RKO (cell line): ENCODE results near the gene FSD1L.

ENCODE experiments used
- DNase-seq: peaks from one replicate; pipeline ENCODE4 v3.0.0-alpha.2; 2016; ENCODE audit warnings: low spot score

The FSD1L gene

DNA sequence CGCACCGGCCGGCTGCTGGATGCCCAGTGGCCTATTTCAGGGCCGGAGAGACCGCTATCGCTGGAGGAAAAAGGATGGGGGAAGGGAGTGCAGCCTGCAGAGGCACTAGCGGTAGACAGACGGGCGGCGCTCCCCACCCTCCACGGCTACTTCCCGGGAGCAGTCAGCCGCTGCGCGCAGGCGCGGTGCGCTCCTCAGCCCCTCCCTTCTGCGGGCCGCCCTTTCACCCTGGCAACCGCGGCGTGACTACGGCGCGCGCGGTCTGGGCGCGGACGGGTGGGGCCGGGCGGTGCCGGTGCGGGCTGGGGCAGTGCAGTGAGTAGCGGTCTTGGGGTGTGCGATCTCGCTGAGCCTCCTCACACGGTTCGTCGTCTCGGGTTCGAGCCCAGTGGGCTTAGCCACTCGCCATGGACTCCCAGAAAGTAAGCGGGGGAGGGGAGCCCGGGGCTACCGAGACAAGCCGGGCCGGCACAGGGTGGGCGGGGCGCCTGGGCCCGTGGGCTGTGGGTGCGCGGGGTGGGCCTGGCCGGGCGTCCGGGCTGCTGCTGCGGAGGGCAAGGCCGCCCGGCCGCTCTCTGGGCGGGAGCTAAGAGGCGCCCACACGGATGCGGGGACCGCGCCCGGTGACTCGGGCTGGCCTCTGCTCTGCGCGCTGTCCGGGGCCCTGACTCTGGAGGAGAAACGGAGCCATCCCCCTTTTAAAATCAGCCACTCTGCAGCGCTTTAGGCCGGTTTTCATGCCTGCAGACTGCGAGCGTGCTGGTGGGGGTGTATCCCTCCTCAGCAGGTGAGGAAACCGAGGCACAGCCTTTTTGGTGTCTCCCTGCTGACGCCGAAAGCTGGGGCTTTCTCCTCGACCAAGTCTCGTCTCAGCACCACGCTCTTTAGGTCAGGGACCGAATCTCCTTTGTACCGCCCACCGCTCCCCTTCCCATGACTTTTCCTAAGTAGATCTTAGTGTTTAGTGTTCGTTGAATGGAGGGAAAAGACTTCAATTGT lies at the start of gene FSD1L:
TSS of gene FSD1L (plus strand) at position 221 of the 999 bp plus-strand sequence. CDS start at position 408, 187 bp downstream.
- DNase-seq, result peak; percentile 97

GRCh38 chr9:105399117-105399516 lies 48.7 kb upstream of the FSD1L start:
- no peak for DNase-seq

GRCh38 chr9:105401651-105402050 lies 46.2 kb upstream of the FSD1L start:
- DNase-seq, result peak; percentile 43

DNA sequence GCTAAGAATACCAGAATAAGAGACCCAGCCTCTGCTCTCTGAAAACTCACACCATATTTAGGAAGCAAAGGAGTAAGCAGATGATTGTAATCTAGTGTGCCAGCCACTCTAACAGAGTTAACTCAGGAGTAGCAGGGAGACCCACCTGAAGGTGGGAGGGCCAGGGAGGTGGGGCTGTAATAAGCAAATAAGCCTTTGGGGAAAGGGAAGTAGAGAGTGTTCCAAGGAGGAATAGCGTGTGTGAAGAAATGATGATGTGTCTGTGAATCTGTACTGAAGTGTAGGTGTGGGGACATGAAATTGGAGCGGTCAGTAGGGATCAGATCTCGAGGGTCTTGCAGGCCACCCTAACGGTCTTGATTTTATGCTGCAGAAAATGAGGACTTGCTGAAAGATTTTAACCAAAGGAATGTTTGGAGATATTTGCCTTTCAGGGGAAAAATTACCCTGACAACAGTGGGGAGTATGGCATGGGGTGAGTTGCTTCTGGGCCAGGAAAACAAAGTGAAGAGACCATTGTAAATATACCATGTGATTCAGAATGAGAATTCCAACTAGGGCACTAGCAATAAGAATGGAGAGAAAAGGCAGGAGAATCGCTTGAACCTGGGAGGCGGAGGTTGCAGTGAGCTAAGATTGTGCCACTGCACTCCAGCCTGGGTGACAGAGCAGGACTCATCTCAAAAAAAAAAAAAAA lies 44.1 kb upstream of the FSD1L start:
- DNase-seq, result no peak

GRCh38 chr9:105405514-105406131 lies 42.2 kb upstream of the FSD1L start:
- no peak for DNase-seq

GRCh38 chr9:105406369-105406768 lies 41.5 kb upstream of the FSD1L start:
- DNase-seq, result no peak

GRCh38 chr9:105413525-105413924 lies 34.3 kb upstream of the FSD1L start:
- peak; percentile 57 for DNase-seq

- DNase-seq, result peak; percentile 55
Observed at GRCh38 chr9:105414947-105415661, 32.7 kb upstream of the FSD1L start.

GRCh38 chr9:105415662-105415980 lies 32.2 kb upstream of the FSD1L start:
- no peak for DNase-seq

DNA sequence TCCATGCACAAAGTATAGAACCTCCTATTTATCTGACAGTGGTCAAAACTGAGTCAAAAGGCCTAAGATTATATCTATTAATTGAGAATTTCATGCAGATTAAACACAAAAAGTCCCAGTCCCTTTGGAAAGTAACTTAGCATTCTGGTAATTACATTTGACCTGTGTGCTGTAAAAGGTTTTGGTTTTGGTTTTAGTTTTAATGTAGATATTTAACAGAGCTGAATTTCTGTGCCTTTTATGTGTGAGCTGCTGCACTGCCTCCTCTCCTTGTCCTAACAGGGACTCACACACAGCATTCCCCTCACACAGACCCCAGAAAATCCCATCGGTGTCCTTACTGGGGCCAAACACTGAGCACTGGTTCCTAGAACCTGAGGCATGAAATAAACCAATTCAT lies 31.0 kb upstream of the FSD1L start:
- DNase-seq, result no peak

- no peak for DNase-seq
Observed at GRCh38 chr9:105418588-105419500, 29.0 kb upstream of the FSD1L start.

- no peak for DNase-seq
Observed at GRCh38 chr9:105419816-105420597, 27.8 kb upstream of the FSD1L start.

DNA sequence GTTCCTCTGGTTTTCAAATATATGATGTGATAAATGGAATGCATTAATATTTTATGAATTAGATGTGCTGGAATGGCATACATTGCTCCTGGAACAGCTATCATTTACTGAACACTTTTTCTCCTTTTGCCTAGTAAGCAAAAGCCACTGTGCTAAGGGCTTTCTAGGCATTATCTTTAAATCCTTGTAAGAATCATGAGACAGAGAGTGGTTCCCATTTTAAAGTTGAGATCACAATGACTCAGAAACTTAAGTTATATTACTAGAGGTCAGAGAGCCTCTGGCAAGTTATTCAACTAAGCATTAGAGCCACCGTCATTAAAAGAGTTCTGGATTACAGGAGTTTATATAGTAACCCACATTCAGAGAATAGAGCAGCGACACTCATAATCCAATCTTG lies 26.7 kb upstream of the FSD1L start:
- no peak for DNase-seq

DNA sequence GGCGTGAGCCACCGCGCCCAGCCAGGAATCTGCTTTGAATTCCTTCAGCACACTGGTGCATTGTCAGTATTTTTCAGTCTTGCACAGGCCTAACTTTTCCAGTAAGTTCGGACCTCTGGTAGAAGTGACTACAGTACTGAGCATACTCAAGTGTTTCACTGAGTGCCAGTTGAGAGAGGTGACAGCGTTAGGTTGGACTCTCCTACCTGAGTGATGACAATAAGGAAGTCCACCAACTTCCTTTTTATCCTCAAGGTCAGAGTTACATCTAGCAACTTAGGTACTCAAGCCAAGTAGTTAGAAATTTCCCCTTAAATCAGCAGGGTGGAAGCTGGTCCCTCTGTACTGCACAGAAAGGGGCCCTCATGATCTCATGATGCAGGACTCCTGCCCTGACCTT lies 26.0 kb upstream of the FSD1L start:
- DNase-seq, result no peak

DNA sequence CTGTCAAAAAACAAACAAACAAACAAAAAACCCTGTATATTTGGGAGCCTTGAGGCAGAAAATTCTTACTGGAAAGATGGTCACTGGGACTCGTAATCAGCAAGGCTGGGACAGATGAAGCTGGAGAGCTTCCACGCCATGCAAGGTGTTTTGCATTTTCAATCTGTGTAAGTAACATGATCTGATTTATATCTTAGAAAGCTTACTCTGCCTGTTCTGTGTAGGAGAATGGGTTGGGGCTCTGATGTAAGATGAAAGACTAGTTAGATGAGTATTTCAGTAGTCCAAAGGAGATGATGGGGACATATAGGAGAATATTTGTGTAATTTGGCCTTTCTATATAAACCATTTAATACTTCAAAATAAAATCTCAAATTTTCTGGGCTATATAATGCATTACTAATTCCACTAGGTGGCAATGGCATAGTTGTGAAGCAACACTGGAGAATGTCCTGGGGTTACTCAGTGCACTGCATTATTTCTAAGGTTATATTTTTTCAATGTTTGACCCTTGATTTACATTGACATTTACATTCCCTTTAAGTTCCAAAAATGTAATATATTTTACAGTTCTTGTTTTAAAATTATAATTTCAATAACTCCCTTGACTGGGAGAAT lies 21.9 kb upstream of the FSD1L start:
- peak; percentile 73 for DNase-seq

DNA sequence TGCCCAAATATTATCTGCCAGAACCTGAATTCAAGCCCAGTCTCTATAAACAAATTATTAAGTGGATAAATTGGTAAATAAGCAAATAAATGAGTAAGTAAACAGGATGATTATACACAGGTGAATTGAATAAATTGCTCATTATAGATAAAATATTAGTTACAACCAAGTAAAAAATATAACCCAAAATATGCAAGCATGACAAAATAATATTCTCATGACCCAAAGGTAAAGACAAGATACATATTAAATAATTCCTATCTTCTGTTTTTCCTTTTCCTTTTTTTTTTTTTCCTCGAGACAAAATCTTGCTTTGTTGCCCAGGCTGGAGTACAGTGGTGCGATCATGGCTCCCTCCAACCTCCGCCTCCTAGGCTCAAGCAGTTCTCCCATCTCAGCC lies 21.2 kb upstream of the FSD1L start:
- no peak for DNase-seq

GRCh38 chr9:105431424-105432246 lies 16.2 kb upstream of the FSD1L start:
- no peak for DNase-seq

DNA sequence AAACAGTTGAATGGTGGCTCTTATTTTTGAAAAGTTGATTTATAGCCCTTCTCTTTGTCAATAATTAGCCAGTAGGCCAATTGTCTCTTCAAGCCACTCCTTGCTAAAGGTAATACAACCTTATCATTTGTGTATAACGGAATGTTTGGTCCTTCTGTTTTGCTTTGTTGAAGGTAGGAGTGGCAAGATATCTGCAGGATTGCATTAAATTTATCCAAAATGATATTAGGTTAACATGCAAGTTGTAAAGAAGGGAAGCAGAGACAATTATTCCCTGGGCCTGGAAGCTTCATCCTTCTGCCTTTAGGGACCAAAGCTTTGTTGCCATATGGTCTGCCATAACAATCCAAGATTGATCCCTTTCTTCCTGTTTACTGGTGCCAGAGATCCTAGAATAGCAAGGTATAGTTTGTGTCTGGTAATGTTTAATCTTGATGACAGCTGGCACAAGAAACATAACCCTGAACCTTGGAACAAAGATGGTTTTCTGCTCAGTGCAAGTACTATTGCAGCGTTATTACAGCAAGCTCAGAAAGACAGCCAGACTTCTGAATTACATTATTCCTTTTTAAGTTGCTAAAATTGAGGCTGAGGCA lies 15.5 kb upstream of the FSD1L start:
- DNase-seq, result no peak

DNA sequence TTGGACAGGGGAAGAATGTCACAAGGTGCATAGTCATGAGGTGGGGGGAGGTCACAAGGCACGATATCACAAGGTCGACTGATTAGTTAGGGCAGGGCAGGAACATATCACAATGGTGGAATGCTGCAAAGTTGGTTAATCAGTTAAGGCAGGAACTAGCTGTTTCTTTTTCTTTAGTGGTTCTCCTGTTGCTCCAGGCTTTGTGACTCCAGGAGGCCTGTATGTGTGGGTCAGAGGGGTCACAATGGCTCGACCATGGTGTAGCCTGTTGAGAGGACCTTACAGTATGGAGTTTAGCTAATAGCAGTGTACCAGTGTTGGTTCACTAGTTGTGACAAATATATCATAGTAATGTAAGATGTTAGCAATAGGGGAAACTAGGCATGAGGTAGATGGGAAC lies 12.4 kb upstream of the FSD1L start:
- DNase-seq, result no peak
